CD14-positive monocyte (primary cell): ENCODE results near the gene TNN. TPM values are rescaled to one million over a fixed set of nuclear protein-coding genes. Genes with fewer than 3 reads are reported as not detected.

Experiments used
- DNase-seq, 3 donors: peaks; one replicate each; pipeline ENCODE4 v3.0.0-alpha.2; 2011 to 2022
- H2AFZ ChIP-seq: 2 replicates; pipeline ENCODE4 v1.6.0; 2012; ENCODE audit warnings: mild to moderate bottlenecking, low read depth, low read length, inconsistent platforms; ENCODE audit not compliant: insufficient read depth, poor library complexity, severe bottlenecking
- H3K27ac ChIP-seq, 2 donors: 1 replicate in 1 of 2; 2 replicates in 1 of 2; pipeline ENCODE4 v1.5.1; 2012 to 2013; ENCODE audit warnings: low read length in 2 of 2, control low read depth in 1 of 2, inconsistent platforms in 1 of 2, low read depth in 1 of 2, mild to moderate bottlenecking in 1 of 2
- H3K27me3 ChIP-seq, 2 donors: one replicate each; pipeline versions ENCODE4 v1.6.0 to v1.6.1; 2011 to 2013; ENCODE audit warnings: low read length in 2 of 2; ENCODE audit not compliant: control insufficient read depth in 2 of 2, insufficient read depth in 2 of 2
- H3K36me3 ChIP-seq, 2 donors: replicated peaks in 1 of 2; 1 replicate in 1 of 2; 2 replicates in 1 of 2; pipeline versions ENCODE4 v1.5.1 to v1.6.1; 2012 to 2013; ENCODE audit warnings: low read length in 2 of 2, control low read depth in 1 of 2, inconsistent platforms in 1 of 2, mild to moderate bottlenecking in 1 of 2; ENCODE audit not compliant: insufficient read depth in 2 of 2, control insufficient read depth in 1 of 2
- H3K4me1 ChIP-seq, 2 donors: 1 replicate in 1 of 2; 2 replicates in 1 of 2; pipeline versions ENCODE4 v1.5.1 to v1.6.1; 2012 to 2013; ENCODE audit warnings: low read length in 2 of 2, control low read depth in 1 of 2, inconsistent platforms in 1 of 2, mild to moderate bottlenecking in 1 of 2, moderate library complexity in 1 of 2; ENCODE audit not compliant: insufficient read depth in 2 of 2, control insufficient read depth in 1 of 2
- H3K4me2 ChIP-seq: replicated peaks from 2 replicates; pipeline ENCODE3; 2012; ENCODE audit warnings: low read length, moderate library complexity, mild to moderate bottlenecking; ENCODE audit not compliant: poor library complexity, severe bottlenecking; ENCODE audit errors: extremely low read depth
- H3K4me3 ChIP-seq, 3 experiments: fragments of 200-600 bp in 1 of 3; sonication (generic) in 1 of 3; replicated peaks in 1 of 3; 1 replicate in 2 of 3; 2 replicates in 1 of 3; pipeline ENCODE4 v1.5.1; 2011 to 2013; ENCODE audit warnings: low read length in 3 of 3, mild to moderate bottlenecking in 3 of 3, control low read depth in 2 of 3, low read depth in 2 of 3, inconsistent platforms in 1 of 3, moderate library complexity in 1 of 3
- H3K79me2 ChIP-seq: 2 replicates; pipeline ENCODE4 v1.6.0; 2012; ENCODE audit warnings: mild to moderate bottlenecking, control low read depth, inconsistent platforms, low read length, moderate library complexity; ENCODE audit not compliant: insufficient read depth
- H3K9ac ChIP-seq: 2 replicates; pipeline ENCODE4 v1.6.0; 2017; ENCODE audit warnings: low read length, mild to moderate bottlenecking; ENCODE audit not compliant: insufficient read depth, poor library complexity, severe bottlenecking
- H3K9me3 ChIP-seq, 2 donors: replicated peaks in 1 of 2; 1 replicate in 1 of 2; 2 replicates in 1 of 2; pipeline versions ENCODE4 v1.5.1 to v1.6.1; 2012 to 2013; ENCODE audit warnings: low read length in 2 of 2, control low read depth in 1 of 2; ENCODE audit not compliant: control insufficient read depth in 1 of 2, insufficient read depth in 1 of 2
- H4K20me1 ChIP-seq: 2 replicates; pipeline ENCODE4 v1.6.0; 2012; ENCODE audit warnings: mild to moderate bottlenecking, low read length, control low read depth, moderate library complexity; ENCODE audit not compliant: insufficient read depth
- H3K27ac Mint-ChIP-seq, 7 donors: one replicate each; pipeline ENCODE4 v1.8.0; 2020; ENCODE audit warnings: mild to moderate bottlenecking in 7 of 7, mixed read lengths in 7 of 7, moderate library complexity in 6 of 7, inconsistent platforms in 2 of 7
- H3K27me3 Mint-ChIP-seq, 3 donors: one replicate each; pipeline ENCODE4 v1.8.0; 2021 to 2022; ENCODE audit warnings: low read depth in 3 of 3, mild to moderate bottlenecking in 3 of 3, mixed read lengths in 3 of 3, moderate library complexity in 3 of 3, inconsistent platforms in 1 of 3
- H3K36me3 Mint-ChIP-seq, 2 donors: one replicate each; pipeline ENCODE4 v1.8.0; 2020; ENCODE audit warnings: mixed read lengths in 2 of 2, inconsistent platforms in 1 of 2, mild to moderate bottlenecking in 1 of 2
- H3K4me1 Mint-ChIP-seq: one replicate; pipeline ENCODE4 v1.8.0; 2020; ENCODE audit warnings: mild to moderate bottlenecking, mixed read lengths
- H3K4me3 Mint-ChIP-seq, 2 donors: one replicate each; pipeline ENCODE4 v1.8.0; 2020; ENCODE audit warnings: mild to moderate bottlenecking in 2 of 2, mixed read lengths in 2 of 2, moderate library complexity in 1 of 2
- H3K9me3 Mint-ChIP-seq, 7 donors: one replicate each; pipeline ENCODE4 v1.8.0; 2020 to 2022; ENCODE audit warnings: mixed read lengths in 7 of 7, mild to moderate bottlenecking in 6 of 7, moderate library complexity in 6 of 7, inconsistent platforms in 2 of 7
- WGBS: methylation state at CpG from one replicate; pipeline ENCODE4 v1.1.5; 2013; ENCODE audit warnings: missing lambda C conversion rate; ENCODE audit not compliant: insufficient coverage; 5-methylcytosine and 5-hydroxymethylcytosine counted together
- intact Hi-C, 2 donors: fragments of 100-400 bp; cut with micrococcal nuclease; formaldehyde crosslinking; loops; one replicate each; pipeline versions ENCODE4 v1.15.0 to v1.15.1; 2023
- polyA plus RNA-seq, 3 donors: library from polyadenylated mRNA; depleted of rRNA in 1 of 3; unstranded in 2 of 3; stranded (reverse) in 1 of 3; fragments of 300-500 nt in 2 of 3; fragments of >200 nt in 1 of 3; fragmentation: Illumina TruSeq in 2 of 3; gene quantifications; 1 replicate in 2 of 3; 2 replicates in 1 of 3; pipeline ENCODE4 v1.2.3, GENCODE V29; 2012 to 2021
- TF ChIP-seq, protein P1 (sequence below): fragments of 200-600 bp; IDR thresholded peaks from one replicate; pipeline ENCODE4 v1.8.0; 2022; ENCODE audit warnings: antibody characterized with exemption, mild to moderate bottlenecking

Gene TNN
- polyA plus RNA-seq, 3 donors: not detected

DNA sequence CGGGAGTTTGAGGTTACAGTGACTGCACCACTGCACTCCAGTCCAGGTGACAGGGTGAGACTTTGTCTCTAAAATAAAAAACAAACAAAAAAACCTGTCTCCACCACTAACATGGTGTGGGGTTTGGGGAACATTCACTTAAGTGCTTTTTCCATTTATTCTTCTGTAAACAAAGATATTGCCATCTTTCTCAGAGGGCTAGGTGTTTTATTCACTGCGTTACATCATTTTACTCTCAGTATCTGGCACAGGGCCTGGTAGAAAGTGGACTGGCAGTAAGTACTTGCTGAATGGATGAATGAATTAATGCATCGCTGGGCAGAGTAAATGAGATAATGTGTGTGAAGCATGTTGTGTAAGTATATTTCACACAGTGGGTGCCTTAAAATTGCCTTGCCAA, 104.9 kb downstream of the TNN start:
- H2AFZ ChIP-seq: no peak overlapping the region
- TF ChIP-seq, protein P1, sequence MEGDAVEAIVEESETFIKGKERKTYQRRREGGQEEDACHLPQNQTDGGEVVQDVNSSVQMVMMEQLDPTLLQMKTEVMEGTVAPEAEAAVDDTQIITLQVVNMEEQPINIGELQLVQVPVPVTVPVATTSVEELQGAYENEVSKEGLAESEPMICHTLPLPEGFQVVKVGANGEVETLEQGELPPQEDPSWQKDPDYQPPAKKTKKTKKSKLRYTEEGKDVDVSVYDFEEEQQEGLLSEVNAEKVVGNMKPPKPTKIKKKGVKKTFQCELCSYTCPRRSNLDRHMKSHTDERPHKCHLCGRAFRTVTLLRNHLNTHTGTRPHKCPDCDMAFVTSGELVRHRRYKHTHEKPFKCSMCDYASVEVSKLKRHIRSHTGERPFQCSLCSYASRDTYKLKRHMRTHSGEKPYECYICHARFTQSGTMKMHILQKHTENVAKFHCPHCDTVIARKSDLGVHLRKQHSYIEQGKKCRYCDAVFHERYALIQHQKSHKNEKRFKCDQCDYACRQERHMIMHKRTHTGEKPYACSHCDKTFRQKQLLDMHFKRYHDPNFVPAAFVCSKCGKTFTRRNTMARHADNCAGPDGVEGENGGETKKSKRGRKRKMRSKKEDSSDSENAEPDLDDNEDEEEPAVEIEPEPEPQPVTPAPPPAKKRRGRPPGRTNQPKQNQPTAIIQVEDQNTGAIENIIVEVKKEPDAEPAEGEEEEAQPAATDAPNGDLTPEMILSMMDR: no peak
- no peak overlapping the region for H3K4me2 ChIP-seq
- H3K4me1 ChIP-seq: no peaks in the 10 kb centered on the region
- WGBS: no CpG with 5 or more reads among the region's 3 CpGs
- intact Hi-C loops: no loop called here
- no peak for DNase-seq
- H3K4me1 Mint-ChIP-seq: peaks cover 19% of the 10 kb centered on the region
- peaks cover 18% of the 10 kb centered on the region for H3K79me2 ChIP-seq
- H3K4me3 Mint-ChIP-seq: no peak overlapping the region
- H3K27ac ChIP-seq: no peak overlapping the region
- H3K9ac ChIP-seq: no peak overlapping the region
- H3K27ac Mint-ChIP-seq: no peak overlapping the region
- H3K9me3 ChIP-seq: no peaks in the 10 kb centered on the region
- peaks cover 90% of the 10 kb centered on the region for H4K20me1 ChIP-seq
- H3K36me3 Mint-ChIP-seq: peaks cover 80 to 94% of the 10 kb centered on the region in 2 donors
- peaks cover 0 to 2% (median 0%) of the 10 kb centered on the region in 3 donors for H3K27me3 Mint-ChIP-seq
- no peaks in the 10 kb centered on the region for H3K27me3 ChIP-seq
- peaks cover 35 to 93% of the 10 kb centered on the region in 2 donors for H3K36me3 ChIP-seq
- H3K9me3 Mint-ChIP-seq: no peaks in the 10 kb centered on the region
- H3K4me3 ChIP-seq: no peak overlapping the region

DNA sequence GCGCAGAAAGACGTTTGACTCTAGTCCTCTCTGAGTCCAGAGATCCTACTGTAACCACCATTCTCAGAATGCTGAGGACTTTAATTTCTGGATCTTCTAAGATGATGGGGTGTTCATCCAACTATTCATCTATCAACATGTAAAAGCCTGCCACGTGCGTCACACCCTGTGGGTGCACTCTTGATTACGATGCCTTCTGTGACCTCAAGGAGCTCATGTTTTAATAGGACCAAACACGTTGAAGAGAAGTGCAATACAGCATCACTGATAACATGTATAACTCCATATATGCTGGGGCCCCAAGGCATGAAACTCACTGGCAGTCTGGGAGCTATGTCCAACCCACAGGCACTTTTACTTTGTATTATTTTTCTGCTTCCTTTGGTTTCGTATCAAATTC, 105.9 kb downstream of the TNN start:
- Histone ChIP-seq H4K20me1 (peaks cover 90% of the 10 kb centered on the region), H2AFZ (no peak overlapping the region), H3K4me3 (no peak overlapping the region), H3K9ac (no peak overlapping the region), H3K36me3 (peaks cover 42 to 93% of the 10 kb centered on the region in 2 donors), H3K4me2 (no peak overlapping the region), H3K9me3 (no peaks in the 10 kb centered on the region), H3K27me3 (no peaks in the 10 kb centered on the region), H3K4me1 (no peaks in the 10 kb centered on the region), H3K27ac (no peak overlapping the region), H3K79me2 (peaks cover 23% of the 10 kb centered on the region)
- no peak overlapping the region for H3K4me3 Mint-ChIP-seq
- H3K27ac Mint-ChIP-seq: peak overlapping the region in 2 of 7 donors; percentile 5 to 59
- intact Hi-C loops: no loop called here
- WGBS: 90% methylated on average over 3 of the region's 7 CpGs
- TF ChIP-seq, protein P1: no peak
- H3K4me1 Mint-ChIP-seq: peaks cover 22% of the 10 kb centered on the region
- peaks cover 0 to 2% (median 0%) of the 10 kb centered on the region in 3 donors for H3K27me3 Mint-ChIP-seq
- H3K36me3 Mint-ChIP-seq: peaks cover 82 to 84% of the 10 kb centered on the region in 2 donors
- no peaks in the 10 kb centered on the region for H3K9me3 Mint-ChIP-seq
- no peak for DNase-seq
